ENCODE results near the gene TEX19.
A peak's percentile ranks its signal among the peaks of the same experiment; 100 is the strongest.
"Not testable (repeated sequence)": the region's sequence is repeated elsewhere in the genome, so short reads cannot be mapped to it uniquely, and the experiment has no call there.

TEX19 gene

DNA sequence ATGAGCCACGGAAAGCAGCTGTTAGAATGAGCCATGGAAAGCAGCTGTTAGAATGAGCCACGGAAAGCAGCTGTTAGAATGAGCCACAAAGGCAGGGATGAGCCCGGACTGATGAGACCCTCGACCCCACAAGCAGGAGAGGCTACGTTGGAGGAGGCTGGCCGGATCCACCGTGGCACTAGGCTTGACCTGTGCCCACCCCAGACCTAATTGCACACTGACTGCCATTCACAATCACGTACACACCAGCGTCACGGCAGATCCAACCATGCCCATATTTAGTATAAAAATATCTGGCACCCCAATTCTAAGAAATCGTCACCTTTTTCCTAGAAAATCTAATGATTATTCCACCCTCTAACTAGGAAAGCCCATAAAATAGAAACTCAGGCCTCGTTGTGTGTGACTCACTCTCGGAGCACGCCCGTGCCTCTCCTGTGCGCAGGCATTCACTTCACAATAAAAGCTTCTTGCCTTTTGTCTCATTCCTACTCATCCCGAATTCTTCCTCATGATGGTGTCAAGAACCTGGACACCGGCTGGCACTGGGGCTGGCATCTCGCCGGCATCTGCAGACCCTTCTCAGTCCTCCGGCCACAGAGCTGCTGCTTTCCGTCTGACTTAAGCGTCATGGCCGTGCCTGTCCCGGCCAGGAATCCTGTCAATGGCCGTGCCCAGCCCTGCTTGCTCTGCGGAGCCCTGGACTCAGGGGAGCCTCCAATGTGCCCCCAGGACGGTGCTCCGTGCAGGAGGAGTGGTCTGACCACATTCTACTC, 20.0 kb upstream of the TEX19 start:
- no peak for DNase-seq

DNA sequence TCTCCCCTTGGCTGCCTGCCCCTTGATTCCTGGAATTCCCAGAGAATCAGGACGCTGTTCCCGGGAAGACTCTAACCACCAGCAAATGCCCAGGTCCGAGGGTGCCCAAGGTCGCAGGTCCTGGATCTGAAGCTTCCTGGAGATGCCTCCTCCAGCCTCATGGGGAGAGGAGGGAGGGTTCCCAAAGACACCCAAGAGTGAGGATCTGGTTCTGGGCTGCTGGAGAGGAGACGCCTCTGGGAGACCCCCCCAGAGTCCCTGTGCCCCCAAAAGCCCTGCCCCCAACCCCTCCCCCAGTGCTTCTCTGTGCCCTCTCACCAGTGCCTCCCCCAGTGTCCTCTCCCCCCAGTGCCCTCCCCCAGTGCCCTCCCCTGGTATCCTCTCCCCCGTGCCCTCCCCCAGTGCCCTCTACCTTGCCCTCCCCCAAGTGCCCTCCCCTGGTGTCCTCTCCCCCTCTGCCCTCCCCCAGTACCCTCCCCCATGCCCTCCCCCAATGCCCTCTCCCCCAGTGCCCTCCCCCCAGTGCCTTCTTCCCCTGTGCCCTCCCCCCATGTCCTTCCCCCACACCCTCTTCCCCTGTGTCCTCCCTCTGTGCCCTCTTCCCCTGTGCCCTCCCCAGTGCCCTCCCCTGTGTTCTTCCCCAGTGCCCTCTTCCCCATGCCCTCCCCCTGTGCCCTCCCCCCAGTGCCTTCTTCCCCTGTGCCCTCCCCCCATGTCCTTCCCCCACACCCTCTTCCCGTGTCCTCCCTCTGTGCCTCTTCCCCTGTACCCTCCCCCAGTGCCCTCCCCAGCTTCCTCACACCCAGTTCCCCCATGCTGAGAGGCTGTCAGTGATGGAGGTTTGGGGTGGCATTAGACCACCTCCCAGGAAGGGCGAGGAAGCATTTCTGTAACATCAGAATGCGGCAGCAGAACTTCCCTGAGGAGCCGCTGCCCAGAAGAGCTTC, 19.1 kb upstream of the TEX19 start:
- DNase-seq: no peak

DNA sequence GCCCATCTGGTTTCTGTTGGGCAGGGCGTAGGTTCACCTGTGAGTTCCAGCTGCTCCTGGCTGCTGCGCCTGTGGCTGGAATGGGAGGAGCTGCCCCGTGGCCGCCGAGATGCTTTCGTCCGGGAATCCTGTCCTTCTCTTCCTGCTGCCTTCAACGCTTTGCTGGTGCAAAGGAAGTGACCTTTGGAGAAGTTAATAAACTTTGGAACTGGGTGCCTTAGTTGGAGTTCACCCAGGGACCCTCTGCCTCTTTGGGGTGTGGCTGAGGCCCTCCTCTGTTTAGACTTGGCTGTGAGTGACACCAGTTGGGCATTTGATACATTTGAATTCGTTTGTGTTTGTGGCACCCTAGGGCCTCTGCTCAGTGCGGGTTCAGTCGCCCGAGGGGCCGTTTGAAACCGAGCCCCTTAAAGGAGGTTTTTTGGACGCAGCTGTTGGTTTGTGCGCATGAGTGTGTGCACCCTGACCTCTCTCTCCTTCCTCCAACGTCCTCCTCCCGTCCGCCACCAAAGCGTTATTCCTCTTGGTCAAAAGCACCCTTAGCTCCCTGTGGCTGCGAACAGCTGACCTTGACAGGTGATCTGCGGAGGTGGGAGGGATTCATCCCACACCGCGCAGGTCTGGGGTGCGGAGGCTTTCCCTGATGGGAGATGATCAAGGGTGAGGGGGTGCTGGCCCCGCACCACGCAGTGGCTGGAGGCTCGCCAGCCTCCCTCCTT, 16.5 kb upstream of the TEX19 start:
- DNase-seq: no peak

DNA sequence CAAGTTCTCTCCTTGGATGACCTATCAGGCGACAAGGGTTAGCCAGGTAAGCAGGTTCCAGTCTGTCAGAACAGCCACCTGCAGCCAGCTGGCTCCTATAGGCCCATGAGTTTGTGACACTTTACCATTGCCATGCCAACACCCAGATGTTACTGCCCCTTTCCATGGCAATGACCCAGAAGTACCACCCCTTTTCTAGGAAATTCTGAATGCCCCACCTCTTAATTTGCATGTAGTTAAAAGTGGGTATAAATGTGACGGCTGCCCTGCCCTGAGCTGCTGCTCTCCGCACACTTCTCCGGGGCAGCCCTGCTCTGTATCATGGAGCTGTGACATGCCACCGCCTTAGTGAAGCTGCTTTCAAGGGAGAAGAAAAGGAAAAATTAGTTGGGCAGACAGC, 15.5 kb upstream of the TEX19 start:
- DNase-seq: no peak

DNA sequence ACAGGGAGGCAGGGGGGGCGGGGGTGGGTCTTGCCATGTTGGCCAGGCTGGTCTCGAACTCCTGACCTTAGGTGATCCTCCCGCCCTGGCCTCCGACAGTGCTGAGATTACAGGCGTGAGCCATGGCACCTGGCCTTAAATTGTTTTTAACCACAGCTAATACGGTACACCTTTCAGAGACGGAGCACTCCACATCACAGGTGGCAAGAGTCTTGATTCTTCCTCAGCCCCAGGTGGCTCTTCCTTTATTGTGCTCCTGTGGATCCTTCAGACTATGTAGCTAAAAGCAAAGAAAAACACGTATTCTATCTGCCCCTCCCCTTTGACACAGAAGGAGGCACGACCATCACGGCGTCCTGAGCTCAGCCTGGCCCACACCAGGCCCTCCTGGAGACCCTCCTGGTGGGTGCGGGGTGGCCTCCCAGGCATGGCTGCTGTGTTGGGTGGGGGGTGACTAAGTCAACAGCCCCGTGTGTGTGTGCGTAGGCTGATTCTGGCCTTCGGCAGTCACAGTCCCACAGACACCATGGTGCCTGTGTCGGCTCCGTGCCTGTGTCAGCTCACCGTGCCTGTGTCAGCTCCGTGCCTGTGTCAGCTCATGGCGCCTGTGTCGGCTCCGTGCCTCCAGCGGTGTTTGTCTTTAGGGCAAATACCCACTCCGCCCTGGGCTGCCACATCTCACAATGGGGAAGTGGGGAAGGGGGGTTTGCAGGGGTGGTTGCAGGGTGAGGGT, 14.7 kb upstream of the TEX19 start:
- no peak for DNase-seq

DNA sequence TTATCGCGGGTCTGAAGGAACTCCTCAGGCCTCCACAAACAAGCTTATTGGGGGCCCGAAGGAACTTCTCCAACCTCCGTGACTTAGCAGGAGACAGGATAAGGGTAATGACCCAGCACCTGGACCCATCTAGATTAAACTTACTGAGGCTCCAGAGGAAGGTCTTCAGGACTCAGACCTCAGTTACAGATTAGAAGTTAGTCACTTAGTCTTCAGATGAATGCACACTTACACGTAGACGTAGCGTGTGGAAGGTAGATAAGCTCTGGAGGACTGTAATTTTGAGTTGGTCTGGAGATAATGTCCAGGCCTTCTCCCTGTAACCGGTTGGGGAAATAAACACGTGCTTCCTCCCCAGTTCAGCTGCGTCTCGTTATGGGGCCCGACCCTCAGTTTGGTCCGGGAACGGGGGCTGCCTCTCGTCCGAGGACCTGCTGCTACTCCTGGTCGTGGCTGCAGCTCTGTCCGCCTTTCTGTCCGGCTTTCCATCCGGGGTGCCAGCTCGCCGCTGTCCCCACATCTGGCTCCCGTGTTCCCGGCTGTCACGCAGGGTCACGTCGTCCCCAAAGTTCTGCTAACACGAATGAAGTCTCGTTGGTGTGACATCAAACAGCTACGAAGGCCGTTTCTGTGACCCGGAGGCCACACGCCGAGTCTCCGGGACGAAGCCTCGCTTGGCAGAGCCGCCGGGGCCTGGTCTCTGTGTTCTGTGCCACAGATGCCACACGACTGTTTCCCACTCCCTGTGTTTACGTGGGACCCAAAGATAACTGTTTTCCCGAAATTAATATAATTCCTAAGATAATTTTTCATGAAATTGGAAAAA, 13.7 kb upstream of the TEX19 start:
- no peak for DNase-seq

DNA sequence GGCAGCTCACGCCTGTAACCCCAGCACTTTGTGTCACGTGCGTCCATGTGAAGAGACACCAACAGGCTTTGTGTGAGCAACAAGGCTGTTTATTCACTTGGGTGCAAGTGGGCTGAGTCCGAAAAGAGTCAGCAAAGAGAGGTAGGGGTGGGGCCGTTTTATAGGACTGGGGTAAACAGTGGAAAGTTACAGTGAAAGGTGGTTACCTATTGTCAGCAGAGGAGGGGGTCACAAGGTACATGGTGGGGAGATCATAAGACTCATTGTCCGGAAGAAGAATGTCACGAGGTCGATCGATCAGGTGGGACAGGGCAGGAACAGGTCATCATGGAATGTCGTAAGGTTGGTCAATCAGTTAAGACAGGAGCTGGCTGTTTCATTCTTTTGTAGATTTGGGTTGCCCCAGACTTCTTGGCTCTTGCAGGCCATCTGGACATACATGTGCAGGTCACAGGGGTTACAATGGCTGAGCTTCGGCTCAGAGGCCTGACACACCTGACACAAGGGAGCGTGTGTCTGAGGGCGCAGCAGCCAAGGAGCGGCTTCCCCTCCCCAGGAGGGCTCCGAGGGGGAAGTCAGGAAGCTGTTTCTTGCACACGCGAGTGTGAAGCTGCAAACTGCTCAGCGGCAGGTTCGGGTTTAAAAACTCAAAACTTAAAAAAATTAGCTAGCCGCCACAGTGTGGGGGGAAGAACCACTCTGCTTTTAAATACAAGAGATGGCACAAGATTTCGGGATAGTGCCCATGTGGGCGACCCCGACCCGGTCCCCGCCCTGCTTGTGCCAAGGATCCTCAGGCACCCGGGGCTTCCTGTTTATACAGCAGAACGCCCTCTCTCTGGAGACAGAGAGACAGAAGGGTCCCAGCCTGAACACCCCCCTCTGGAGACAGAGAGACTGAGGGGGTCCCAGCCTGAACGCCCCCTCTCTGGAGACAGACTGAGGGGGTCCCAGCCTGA, 12.4 kb upstream of the TEX19 start:
- DNase-seq: no peak

DNA sequence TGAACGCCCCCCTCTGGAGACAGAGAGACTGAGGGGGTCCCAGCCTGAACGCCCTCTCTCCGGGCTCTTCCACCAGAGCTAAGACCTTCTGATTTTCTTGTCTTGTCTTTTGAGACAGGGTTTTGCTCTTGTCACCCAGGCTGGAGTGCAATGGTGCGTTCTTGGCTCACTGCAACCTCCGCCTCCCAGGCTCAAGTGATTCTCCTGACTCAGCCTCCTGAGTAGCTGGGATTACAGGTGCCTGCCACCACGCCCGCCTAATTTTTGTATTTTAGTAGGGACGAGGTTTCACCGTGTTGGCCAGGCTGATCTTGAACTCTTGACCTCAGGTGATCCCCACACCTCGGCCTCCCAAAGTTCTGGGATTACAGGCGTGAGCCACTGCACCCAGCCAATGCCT, 11.1 kb upstream of the TEX19 start:
- not testable (repeated sequence) for DNase-seq

DNA sequence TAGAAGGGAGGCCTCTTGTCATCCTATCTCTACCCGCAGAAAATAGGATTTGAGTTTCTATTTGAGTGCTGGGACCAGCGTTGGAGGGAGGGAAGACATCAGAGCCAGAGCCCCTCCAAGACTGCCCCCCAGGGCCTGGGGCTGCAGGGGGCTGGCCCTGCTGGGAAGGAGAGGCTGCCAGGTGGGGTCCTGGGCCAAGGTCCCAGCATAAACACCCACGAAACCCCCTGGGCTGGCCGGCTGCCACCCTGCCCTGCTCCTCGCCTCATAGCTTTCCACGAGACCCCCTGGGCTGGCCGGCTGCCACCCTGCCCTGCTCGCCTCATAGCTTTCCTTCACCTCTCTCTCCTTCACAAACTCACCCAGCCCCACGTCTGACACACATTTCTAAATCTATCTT, 10.6 kb upstream of the TEX19 start:
- no peak for DNase-seq

DNA sequence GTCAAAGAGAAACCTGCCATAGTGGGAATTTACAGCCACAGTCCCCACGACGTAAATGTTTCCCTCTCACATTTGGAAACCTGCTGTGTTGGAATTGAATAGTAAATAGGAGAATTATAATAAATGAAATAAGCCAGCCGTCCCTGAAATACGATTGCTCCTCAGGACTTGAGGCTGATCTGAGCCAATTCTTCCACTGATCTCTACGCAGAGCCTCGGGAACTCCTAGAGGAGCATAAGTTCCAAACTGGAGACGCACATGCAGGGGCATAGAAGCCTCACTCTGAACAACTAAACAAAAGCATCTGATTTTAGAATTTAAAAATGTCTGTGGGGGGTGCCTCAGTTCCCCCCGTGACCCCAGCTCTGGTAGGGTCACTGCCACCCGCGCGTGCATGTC, 10.2 kb upstream of the TEX19 start:
- DNase-seq: no peak

DNA sequence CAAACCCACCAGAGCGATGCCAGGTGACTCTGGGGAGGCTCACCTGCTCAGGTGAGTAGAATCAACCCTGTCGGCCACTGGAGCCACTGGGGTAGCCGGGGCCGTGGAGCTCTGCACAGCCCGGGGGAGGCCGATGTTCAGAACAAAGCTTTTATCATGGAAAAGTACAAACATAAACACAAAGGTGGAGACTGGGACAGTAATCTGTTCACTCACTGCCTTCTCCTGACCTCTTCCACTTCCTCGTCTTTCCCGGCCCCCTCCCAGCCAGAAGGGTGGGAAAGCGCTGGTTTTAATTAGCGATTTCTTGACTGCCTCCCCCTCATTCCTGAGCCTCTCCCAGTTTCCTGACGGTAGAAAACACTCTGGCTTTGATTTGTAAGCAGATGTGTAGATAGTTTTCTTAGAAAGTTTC, 9.8 kb upstream of the TEX19 start:
- DNase-seq: no peak

DNA sequence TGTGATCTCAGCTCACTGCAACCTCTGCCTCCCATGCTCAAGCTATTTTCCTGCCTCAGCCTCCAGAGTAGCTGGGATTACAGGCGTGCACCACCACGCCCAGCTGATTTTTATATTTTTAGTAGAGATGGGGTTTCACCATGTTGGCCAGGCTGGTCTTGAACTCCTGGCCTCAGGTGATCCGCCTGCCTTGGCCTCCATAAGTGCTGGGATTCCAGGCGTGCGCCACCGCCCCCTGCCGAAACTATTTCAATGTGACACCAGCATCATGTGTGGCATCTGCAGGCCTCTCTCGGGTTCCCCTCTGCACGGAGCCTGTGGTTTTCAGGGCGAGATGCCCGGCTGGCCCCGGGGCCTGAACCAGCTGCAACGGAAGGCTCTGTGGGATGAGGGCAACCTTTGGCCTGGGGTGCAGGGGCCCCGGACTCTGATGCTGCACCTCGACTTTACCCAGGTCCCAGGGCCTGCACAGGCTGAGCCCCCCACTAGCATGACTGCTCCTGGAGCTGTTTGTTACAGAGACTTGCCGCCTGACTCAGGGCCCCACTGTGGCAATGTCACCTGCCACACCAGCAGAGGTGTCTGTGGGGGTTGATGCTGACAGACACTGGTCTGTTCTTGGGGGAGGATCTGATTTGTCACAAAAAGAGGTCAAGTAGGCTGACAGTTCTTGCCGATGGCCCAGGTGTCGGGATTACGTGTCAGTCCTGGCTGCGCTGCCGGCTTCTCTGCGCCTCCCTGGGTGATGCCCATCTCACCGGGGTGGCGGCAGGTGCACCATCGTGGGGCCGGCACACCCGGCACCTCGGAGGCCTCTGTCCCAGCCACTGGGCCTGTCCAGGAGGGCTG, 8.6 kb upstream of the TEX19 start:
- DNase-seq: no peak

DNA sequence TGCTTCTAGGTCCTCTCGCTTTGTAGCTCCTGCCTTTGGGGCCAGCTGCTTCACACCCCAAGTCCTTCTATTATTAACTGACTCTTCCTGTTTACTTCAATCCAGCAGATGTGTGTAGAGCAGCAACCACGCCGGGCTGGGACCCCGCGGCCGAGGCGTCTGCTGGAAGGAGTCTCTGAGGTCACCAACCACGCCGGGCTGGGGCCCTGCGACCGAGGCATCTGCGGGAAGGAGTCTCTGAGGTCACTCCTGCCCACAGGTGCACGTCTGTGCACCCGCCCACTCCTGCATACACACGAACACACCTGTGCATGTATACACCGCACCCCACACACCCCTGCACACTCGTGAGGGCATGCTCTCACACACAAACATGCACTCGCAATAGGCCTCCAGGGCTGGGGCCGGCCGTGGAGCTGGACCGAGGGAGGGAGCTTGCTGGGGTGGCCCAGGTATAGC, 7.8 kb upstream of the TEX19 start:
- DNase-seq: no peak

DNA sequence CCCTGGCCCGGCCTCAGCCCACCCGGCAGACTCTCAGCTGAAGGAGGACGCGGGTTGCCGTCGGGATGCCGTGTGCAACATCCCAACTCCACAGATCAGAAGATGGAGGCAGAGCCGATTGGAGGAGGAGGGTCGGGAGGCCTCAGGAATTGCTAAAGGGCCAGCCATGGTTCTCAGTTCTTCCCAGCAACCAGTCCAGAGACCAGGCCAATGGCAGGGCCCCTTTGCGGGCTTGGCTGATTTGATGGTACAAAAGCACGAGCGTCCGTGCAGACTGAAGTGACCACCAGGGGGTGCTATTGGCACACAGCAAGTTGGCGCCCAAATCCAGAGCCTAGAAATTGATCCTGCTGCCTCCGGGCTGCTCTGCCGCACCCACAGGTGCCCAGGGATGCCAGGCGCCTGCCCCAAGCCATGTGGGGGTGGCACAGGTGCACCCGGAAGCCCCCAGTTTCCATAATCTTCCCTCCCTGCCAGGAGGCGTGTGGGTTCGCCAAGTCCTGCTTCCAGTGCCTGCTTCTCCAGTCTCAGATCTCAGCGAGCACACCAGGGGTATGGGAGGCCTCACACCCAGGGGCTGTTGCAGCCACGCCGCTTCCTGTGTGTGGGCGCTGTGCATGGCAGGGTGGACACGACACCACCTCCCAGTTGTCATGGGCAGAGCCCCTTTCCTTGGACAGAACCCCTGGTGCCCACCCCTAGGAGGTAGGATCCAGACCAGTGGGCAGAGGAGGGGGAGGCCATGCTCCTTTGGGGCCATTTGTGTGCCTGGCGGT, 7.1 kb upstream of the TEX19 start:
- peak; percentile 49 to 52 for DNase-seq

DNA sequence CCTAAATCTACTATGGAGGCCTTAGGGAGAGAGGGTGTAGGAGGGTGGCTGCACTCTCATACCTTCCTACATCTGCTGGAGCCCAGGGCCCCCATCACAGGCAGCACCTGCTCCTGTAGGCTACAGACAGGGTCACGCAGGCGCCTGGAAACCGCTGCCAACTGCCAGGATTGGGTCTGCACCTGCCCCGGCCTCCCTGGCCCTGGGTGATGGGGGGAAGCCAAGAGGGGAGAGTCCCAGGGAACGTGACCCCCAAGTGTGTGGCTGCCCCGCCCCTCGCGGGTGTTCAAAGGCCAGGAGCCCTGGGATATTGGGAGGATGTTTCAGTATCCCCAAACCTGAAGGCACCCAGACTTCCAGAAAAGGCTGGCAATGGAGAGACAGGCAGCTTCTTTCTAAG, 5.6 kb upstream of the TEX19 start:
- DNase-seq: no peak

DNA sequence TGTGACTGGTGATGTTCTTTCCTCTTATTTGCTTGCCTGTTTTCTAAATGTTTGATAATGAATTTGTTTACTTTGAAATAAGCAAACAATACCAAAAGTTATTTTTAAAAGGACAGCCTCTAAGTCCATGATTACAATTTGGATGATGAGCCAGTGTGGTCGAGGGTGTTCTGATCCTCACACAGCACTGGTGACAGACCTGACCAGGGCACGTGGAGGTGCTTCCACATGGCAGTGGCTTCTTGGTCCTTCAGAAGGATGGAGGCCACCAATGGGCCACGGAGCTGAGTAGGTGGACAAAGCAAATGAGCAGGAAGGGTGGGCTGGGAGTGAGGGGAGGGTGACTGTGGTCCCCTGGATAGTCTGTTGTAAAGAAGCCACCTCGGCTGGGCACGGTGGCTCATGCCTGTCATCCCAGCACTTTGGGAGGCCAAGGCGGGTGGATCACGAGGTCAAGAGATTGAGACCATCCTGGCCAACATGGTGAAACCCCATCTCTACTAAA, 4.2 kb upstream of the TEX19 start:
- DNase-seq: no peak

DNA sequence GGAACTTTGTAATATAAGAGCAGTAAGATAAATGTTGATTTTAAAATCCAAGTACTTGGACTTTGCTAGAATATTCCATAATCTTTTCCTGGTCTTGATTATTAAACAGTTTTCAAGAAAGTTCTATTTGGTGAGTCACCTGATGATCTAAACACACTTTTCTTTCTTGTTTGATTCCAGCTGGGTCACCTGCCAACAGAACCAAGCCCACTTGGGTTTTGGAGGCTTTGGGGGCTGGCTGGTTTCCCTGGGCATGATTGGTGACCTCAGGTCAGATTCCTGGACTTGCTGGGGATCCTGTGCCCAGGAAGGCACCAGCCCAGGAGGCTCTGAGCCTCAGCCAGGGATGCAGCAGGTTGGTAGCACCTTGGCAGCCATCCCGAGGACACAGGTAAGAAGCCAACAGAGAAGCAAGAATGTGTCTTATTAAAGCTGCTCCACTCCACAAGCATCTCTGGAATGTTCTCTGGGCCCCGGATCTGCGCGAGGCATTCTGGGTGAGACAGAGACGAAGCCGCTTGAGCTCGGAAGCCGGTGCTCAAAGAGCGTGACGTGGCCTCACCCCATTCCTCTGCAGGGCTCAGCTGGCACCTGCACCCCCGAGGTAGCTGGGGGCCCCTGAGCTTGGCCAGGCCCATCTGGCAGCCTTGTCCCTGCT, 3.1 kb upstream of the TEX19 start:
- DNase-seq: no peak

DNA sequence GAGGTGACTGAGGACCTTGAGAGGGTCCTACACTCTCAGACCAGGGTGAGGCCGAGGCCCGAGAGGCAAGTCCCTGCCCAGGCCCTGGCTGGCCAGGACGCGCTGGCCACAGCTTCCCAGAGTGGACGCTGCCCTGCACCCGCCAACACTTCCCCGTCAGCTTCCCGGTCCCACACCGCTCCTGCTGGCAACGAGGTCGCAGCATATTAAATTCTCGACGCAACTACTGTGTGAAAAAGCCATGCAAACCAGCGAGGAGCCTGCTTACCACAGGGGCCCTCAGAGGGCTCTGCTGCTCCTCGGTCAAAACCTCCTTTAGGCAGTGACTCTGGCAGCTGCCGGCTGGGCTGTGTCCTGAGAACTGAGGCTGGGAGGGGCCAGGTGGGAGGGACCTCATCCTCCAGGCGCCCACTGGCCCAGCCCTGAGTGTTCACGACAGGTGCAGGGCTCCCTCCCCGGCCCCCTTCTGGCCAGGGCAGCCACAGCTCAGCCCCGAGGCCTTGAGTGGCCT, 2.1 kb upstream of the TEX19 start:
- DNase-seq: no peak
